C4-2B (cell line): ENCODE data around the gene SNX14.

Experiments
- CTCF ChIP-seq: fragments of 450-650 bp; conservative IDR thresholded peaks from 2 replicates; pipeline ENCODE4 v1.5.1; 2017; ENCODE audit warnings: mild to moderate bottlenecking
- ZFX ChIP-seq: fragments of 450-650 bp; IDR thresholded peaks from 2 replicates; pipeline ENCODE4 v1.6.1; 2017

DNA sequence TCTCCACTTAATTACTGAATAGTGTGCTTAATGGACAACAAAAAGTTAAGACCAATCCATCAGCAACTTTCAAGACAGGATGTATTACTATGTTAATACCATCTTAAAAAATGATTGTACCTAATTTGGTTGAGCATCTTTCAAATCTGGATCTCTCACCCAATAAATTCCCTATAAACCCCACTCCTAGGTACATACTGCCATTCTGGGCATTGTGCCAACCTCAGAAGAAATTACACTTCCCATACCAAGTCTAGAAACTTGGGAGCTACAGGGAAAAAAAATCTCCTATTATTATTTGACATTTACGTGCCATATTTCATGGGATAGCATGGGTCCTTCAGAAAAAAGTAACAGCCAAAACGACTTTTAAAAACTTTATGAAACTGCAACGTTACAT lies 43.9 kb upstream of the SNX14 start:
- TF ChIP-seq CTCF (no peak), ZFX (no peak)
